A673 (cell line): ENCODE results near the gene CHST15.

Experiments used
- CTCF ChIP-seq: fragments of 300-800, 200-600 bp; sonication (generic); conservative IDR thresholded peaks from 2 replicates; pipeline ENCODE4 v1.5.1; 2017; ENCODE audit warnings: low read depth, mild to moderate bottlenecking, antibody characterized with exemption, low read length, moderate library complexity, mixed read lengths
- EZH2 ChIP-seq: fragments of 200-600 bp; sonication (generic); IDR thresholded peaks from 2 replicates; pipeline ENCODE4 v1.6.1; 2017; ENCODE audit warnings: borderline replicate concordance, low read depth, mild to moderate bottlenecking, mixed read lengths, antibody characterized with exemption, low read length; ENCODE audit not compliant: poor library complexity, severe bottlenecking

- no peak for TF ChIP-seq CTCF
- TF ChIP-seq EZH2 = no peak
These were observed 34.8 kb upstream of the CHST15 start for GRCh38 chr10:124127965-124128810.
